ENCODE measurements around the gene GIN1.
"Not testable (repeated sequence)": the region's sequence is repeated elsewhere in the genome, so short reads cannot be mapped to it uniquely, and the experiment has no call there.

GIN1 gene

GRCh38 chr5:103119765-103120606 lies at the start of gene GIN1, which contains the start of gene PPIP5K2:
GIN1 (minus strand) TSS chr5:103120138; CDS start chr5:103108707, 11,431 bp downstream.
PPIP5K2 (plus strand) TSS chr5:103120301; CDS start chr5:103129590, 9,289 bp downstream.
- TF ChIP-seq CTCF (IDR thresholded peaks at IDR 0.05; ENCODE audit: low read depth, low read length): no peak
- peak; percentile 99 for DNase-seq (ENCODE audit: low read depth in 2 of 2)
- H3K4me3 ChIP-seq (replicated peaks in 1 of 2; ENCODE audit: low read depth in 2 of 2, low read length in 2 of 2): peak within 1 kb of the TSS; percentile 63 to 93

- DNase-seq (ENCODE audit: low read depth in 2 of 2): no peak
- no peak overlapping the region for H3K4me3 ChIP-seq (replicated peaks in 1 of 2; ENCODE audit: low read depth in 2 of 2, low read length in 2 of 2)
- no peak for TF ChIP-seq CTCF (IDR thresholded peaks at IDR 0.05; ENCODE audit: low read depth, low read length)
Measured at GRCh38 chr5:103166706-103167105, 46.8 kb upstream of the GIN1 start.

GRCh38 chr5:103151156-103151555 lies 31.2 kb upstream of the GIN1 start:
- DNase-seq (ENCODE audit: low read depth in 2 of 2): no peak
- no peak overlapping the region for H3K4me3 ChIP-seq (replicated peaks in 1 of 2; ENCODE audit: low read depth in 2 of 2, low read length in 2 of 2)
- no peak for TF ChIP-seq CTCF (IDR thresholded peaks at IDR 0.05; ENCODE audit: low read depth, low read length)

- H3K4me3 ChIP-seq (replicated peaks in 1 of 2; ENCODE audit: low read depth in 2 of 2, low read length in 2 of 2): no peak overlapping the region
- TF ChIP-seq CTCF (IDR thresholded peaks at IDR 0.05; ENCODE audit: low read depth, low read length): no peak
- DNase-seq (ENCODE audit: low read depth in 2 of 2): no peak
Measured at GRCh38 chr5:103148213-103148612, 28.3 kb upstream of the GIN1 start.

- no peak for TF ChIP-seq CTCF (IDR thresholded peaks at IDR 0.05; ENCODE audit: low read depth, low read length)
- no peak overlapping the region for H3K4me3 ChIP-seq (replicated peaks in 1 of 2; ENCODE audit: low read depth in 2 of 2, low read length in 2 of 2)
- no peak for DNase-seq (ENCODE audit: low read depth in 2 of 2)
Measured at GRCh38 chr5:103145196-103145595, 25.3 kb upstream of the GIN1 start.

- H3K4me3 ChIP-seq (replicated peaks in 1 of 2; ENCODE audit: low read depth in 2 of 2, low read length in 2 of 2); DNase-seq (ENCODE audit: low read depth in 2 of 2): not testable (repeated sequence)
Measured at GRCh38 chr5:103142132-103142531, 22.2 kb upstream of the GIN1 start.

- H3K4me3 ChIP-seq (replicated peaks in 1 of 2; ENCODE audit: low read depth in 2 of 2, low read length in 2 of 2): no peak overlapping the region
- DNase-seq (ENCODE audit: low read depth in 2 of 2): peak; percentile 85 to 86
- peak; percentile 93 for TF ChIP-seq CTCF (IDR thresholded peaks at IDR 0.05; ENCODE audit: low read depth, low read length)
Measured at GRCh38 chr5:103139264-103139865, 19.4 kb upstream of the GIN1 start.

Data from cardiac fibroblast (primary cell).